GM18858 (cell line): ENCODE data around the gene SMAD3.
"Not testable (repeated sequence)": the region's sequence is repeated elsewhere in the genome, so short reads cannot be mapped to it uniquely, and the experiment has no call there.

Experiments
- ATAC-seq: cut with Tn5 transposase; IDR thresholded peaks from one replicate; pipeline ENCODE4 v1.9.1; 2021; ENCODE audit not compliant: unreplicated experiment

SMAD3 gene

DNA sequence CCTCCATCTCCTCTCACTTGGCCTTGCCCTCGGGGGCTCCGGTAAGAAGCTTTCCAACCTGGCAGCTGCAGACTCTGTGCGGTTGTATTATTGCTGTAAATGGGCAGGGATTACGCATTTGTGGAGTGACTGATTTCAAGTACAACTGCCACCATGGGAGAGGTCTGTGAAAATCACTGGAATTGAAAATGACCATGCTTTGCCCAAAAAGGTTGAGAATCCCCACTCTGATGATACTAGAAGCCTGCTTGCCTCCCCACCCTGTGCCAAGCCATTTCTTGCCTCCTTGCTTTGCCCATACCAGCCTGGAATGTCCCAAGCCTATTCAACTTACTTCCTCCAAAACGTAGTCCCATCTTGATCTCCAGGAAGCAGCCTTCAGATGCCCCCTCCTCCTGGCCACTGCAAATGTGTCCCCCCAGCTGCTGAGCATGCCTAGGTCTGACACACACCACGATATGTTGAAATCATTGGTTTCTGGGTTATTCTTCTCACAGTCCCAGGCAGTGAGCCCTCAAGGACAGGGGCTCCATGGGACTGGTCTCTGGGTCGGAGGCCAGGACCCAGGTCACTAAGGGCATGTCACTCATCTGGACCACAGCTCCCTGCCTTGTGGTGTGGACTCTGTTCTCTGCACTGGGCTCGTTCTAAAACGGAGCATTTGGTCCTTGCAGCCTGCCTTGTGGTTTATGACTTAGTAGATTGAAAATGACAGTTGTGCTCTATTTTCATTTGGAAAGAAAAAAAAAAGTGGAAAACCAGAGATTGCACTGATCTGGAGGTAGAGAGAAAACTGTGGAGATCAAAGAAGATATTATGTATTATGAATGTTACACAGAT, 42.9 kb downstream of the SMAD3 start:
- no peak for ATAC-seq

- peak; percentile 51 for ATAC-seq
These were observed 44.0 kb downstream of the SMAD3 start for GRCh38 chr15:67109141-67110034.

GRCh38 chr15:67110361-67110781, 45.0 kb downstream of the SMAD3 start:
- ATAC-seq = no peak

- no peak for ATAC-seq
These were observed 45.8 kb downstream of the SMAD3 start for GRCh38 chr15:67110958-67111864.

DNA sequence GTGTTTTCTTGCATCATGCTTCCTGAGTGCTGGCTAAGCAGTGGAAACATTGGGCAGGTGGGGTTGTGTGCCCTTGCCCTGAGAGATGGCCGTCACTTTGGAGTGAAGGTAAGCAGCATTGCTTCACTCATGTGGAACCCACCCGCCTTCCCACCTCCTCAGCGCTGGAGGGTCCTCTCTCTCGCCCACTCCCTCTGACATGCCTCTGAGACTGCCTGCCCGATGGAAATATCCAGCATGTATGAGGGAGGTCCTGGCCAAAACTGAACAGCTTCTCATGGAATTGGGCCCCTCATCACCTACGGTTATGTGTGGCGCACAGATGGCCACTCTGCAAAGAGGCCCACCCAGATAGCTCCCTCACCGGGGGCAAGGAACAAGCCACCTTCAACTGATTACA, 48.6 kb downstream of the SMAD3 start:
- ATAC-seq = no peak

- ATAC-seq = no peak
These were observed 49.6 kb downstream of the SMAD3 start for GRCh38 chr15:67114846-67115585.

- no peak for ATAC-seq
These were observed 50.2 kb downstream of the SMAD3 start for GRCh38 chr15:67115586-67115969.

DNA sequence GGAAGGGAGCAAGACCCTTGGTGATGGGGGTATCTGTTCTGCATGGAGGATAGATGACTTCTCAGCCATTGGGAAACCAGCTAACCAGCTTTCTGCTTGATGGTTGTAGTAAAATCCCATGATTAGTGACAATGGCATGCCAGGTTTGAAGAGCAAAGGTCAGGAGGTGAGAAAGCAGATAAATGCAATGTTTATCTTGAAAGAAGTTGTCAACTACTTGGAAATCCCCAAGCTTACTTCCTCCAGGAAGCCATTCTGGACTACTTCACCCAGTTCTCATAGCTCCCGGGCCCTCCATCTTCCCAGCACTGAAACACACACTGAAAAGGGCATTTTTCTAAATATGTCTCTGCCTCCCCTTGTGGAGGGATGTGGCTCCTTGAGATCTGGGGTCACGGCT, 51.3 kb downstream of the SMAD3 start:
- ATAC-seq = no peak

GRCh38 chr15:67117370-67117769, 52.0 kb downstream of the SMAD3 start:
- ATAC-seq = no peak

DNA sequence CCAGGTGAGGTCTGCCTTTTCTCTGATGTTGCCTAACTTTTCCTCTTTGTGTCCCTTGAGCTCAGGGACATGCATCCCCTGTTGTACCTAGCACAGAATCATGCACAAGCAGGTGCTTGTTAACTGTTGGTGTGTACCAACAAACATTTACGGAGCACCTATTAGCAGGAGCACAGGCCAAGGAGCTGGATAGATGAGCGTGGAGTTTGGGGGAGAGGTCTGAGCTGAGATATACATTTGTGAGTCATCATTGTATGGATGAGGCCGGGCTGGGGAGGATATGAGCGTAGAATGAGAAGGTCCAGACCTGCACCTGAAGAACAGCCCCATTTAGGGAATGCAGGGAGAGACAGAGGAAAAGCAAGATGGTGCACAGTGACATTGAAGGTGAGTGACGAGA, 53.4 kb downstream of the SMAD3 start:
- no peak for ATAC-seq

DNA sequence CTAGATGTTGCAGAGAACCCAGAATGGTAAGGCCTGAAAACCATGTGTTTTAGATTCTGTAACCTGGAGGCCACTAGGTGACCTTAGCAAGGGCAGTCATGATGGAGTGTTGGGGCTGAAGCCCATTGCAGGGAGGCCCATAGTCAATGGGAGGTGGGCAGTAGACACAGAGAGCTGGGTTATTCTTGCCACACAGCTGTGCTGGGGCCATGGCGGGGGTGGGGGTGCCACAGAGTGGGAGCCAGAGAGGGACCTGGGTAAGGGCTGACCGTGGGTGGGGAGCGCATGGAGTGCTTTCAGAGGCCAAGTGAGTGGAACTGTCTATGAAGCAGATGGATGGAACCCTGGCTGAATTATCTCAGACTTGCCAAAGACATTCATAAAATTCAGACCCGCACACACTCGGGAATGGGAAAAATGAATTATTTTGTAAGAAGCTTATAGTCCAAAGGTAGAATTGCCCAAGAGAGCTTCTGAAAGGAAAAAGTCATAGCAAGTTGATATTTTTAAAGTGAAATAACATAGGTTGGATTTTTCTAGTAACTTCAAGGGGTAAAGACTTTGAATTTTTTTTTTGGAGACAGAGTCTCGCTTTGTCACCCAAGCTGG, 53.9 kb downstream of the SMAD3 start:
- ATAC-seq = no peak

- ATAC-seq = no peak
These were observed 54.8 kb downstream of the SMAD3 start for GRCh38 chr15:67120009-67120838.

DNA sequence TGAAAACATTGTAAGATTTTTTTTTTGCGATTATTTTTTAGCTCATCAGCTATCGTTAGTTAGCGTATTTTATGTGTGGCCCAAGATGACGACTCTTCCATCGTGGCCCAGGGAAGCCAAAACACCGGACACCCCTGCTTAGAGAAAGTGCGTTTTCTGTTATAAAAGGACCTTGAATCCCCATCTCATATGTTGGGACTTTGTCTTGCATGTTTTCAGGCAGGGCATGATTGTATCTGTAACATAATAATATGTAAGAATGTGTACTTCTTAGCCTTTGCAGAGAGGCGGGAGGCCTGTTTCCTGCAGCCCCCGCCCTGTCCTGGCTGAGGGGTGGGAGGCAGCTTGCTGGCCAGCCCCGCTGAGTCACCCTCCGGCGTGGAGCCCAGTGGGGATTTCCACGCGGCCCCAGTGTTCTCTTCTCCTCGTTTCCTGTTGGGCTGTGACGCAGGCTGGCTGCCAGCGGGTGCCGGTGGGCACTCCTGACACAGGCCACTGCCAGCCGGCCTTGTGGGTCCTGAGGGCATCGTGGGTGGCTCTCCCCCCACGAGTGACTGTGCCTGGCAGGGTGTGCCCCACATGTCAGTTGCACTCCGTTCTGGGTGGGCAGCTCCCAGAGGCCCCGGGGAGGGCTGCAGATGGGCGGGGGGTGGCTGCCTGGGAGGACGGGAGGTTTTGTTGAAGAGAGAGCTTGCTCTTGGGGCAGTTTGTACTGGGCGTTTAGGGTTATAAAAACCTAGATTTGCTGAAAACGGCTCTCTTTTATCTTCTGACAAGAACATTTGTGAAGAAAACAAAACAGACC, 55.6 kb downstream of the SMAD3 start:
- ATAC-seq = peak; percentile 69

- no peak for ATAC-seq
These were observed 56.5 kb downstream of the SMAD3 start for GRCh38 chr15:67121644-67122605.

DNA sequence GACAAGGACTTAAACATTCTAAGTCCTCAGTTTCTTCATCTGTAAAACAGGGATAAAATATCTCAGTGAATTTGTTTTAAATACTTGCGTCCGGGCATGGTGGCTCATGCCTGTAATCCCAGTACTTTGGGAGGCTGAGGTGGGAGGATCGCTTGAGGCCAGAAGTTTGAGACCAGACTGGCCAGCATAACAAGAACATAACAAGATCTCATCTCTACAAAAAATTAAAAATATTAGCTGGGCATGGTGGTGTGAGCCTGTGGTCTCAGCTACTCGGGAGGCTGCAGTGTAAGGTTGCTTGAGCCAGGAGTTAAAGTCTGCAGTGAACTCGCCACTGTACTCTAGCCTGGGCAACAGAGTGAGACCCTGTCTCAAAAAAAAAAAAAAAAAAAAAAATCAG, 57.4 kb downstream of the SMAD3 start:
- ATAC-seq = not testable (repeated sequence)

DNA sequence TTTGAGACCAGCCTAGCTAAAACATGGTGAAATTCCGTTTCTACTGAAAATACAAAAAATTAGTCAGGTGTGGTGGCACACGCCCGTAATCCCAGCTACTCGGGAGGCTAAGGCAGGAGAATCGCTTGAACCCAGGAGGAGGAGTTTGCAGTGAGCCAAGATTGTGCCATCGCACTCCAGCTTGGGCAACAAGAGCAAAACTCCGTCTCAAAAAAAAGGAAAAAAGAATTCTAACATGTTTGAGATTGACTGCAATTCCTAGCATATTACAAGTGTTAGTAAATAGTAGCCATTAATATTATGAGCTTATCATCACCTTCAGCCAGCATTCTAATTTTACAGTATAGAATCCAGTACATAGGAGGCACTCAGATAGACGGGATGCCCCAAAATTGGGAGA, 57.9 kb downstream of the SMAD3 start:
- ATAC-seq = not testable (repeated sequence)

DNA sequence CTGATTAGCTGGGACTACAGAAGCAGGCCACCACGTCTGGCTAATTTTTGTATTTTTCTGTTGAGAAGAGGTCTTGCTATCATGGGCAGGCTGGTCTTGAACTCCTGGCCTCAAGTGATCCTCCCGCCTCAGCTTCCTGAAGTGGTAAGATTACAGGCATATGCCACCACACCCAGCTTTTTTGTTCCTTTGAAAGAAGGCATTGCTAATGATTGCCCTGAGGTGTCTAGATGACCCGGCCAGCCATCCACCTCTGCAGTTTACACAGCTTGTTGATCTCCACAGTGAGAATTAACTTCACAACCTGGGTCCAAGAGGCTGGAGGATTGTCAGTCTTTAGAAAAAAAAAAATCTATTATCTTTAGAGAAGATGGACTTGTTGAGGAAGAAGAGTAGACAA, 58.7 kb downstream of the SMAD3 start:
- ATAC-seq = no peak
